Measurements from ENCODE around the gene ZNF207.
"Not testable (repeated sequence)": the region's sequence is repeated elsewhere in the genome, so short reads cannot be mapped to it uniquely, and the experiment has no call there.

The ZNF207 gene

DNA sequence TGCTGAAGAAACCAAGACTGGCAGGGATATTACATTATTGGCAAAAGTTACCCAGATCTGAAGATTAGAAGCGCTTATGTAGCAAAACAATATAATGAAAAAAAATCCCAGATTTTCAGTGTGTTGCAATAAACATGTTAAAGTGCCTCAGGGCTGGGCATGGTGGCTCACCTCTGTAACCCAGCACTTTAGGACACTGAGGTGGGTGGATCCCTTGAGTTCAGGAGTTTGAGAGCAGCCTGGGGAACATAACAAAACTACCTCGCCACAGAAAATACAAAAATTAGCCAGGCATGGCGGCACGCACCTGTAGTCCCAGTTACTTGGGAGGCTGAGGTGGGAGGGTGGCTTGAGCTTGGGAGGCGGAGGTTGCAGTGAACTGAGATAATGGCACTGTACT is 6.8 kb downstream of the ZNF207 start:
- H3K9me3 ChIP-seq (ENCODE audit: insufficient read depth, low read depth, low read length): no peaks in the 10 kb centered on the region
- no peak overlapping the region for H3K27ac ChIP-seq (ENCODE audit: low read length)
- H3K36me3 ChIP-seq (ENCODE audit: insufficient read depth, low read depth, low read length): peaks cover 96% of the 10 kb centered on the region
- H3K9ac ChIP-seq (ENCODE audit: low read depth, low read length): no peak overlapping the region
- H3K4me1 ChIP-seq (ENCODE audit: insufficient read depth, low read length): no peaks in the 10 kb centered on the region
- H3K27me3 ChIP-seq (ENCODE audit: insufficient read depth, low read length): no peaks in the 10 kb centered on the region
- no peak overlapping the region for H3K4me3 ChIP-seq (ENCODE audit: low read length)

DNA sequence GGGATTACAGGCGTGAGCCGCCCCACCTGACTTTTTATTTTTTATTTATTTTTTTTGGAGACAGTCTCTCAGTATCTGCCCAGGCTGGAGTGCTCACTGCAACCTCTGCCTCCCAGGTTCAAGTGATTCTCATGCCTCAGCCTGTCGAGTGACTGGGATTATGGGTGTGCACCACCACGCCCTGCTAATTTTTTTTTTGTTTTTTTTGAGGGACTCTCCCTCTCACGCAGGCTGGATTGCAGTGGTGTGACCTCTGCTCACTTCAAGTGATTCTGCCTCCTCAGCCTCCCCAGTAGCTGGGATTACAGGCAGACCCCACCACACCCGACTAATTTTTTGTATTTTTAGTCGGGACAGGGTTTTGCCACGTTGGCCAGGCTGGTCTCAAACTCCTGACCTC is 7.7 kb downstream of the ZNF207 start:
- Histone ChIP-seq H3K4me1 (ENCODE audit: insufficient read depth, low read length) (no peaks in the 10 kb centered on the region), H3K9me3 (ENCODE audit: insufficient read depth, low read depth, low read length) (no peaks in the 10 kb centered on the region), H3K9ac (ENCODE audit: low read depth, low read length) (no peak overlapping the region), H3K4me3 (ENCODE audit: low read length) (no peak overlapping the region), H3K36me3 (ENCODE audit: insufficient read depth, low read depth, low read length) (peaks cover 96% of the 10 kb centered on the region), H3K27me3 (ENCODE audit: insufficient read depth, low read length) (no peaks in the 10 kb centered on the region), H3K27ac (ENCODE audit: low read length) (no peak overlapping the region)

DNA sequence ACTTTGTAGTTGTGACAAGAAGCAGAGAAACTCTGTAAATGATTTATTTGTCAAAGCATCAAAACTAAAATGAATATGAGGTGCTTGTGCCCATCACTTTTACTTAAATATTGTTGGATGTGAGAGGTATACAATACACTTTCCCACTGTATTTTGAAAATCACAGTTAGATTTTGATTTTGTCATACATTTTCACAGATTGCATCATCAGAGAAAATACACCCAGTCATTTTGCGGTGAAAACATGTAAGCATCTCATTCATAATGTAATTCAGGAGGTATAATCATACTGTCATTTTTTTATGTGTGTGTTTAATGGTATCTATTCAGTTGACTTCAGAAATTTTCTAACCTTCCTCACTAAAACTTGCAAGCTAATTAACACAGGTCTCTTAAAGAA is 11.3 kb downstream of the ZNF207 start:
- Histone ChIP-seq H3K27ac (ENCODE audit: low read length) (no peak overlapping the region), H3K4me1 (ENCODE audit: insufficient read depth, low read length) (no peaks in the 10 kb centered on the region), H3K9me3 (ENCODE audit: insufficient read depth, low read depth, low read length) (no peaks in the 10 kb centered on the region), H3K4me3 (ENCODE audit: low read length) (no peak overlapping the region), H3K36me3 (ENCODE audit: insufficient read depth, low read depth, low read length) (peaks cover 96% of the 10 kb centered on the region), H3K27me3 (ENCODE audit: insufficient read depth, low read length) (no peaks in the 10 kb centered on the region), H3K9ac (ENCODE audit: low read depth, low read length) (no peak overlapping the region)

DNA sequence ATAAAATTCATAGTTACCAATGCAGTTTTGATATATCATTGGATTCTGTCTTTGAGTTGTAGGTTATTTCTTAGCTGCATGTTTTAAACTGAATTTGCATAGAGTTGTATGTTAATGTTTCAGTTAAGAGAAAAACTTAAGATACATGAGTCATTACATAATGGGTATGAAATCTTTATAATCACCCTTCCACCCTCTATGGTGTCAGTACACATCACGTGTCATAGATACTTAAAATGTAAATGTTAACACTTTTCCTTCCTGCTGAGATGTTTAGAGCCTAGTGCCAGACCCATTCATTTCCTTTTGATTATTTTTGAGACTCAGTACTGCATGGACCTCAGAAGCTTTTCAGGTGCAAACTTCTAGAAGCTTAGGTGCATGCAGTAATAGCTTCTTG is 20.5 kb downstream of the ZNF207 start:
- Histone ChIP-seq H3K4me3 (ENCODE audit: low read length) (no peak overlapping the region), H3K9me3 (ENCODE audit: insufficient read depth, low read depth, low read length) (no peaks in the 10 kb centered on the region), H3K4me1 (ENCODE audit: insufficient read depth, low read length) (no peaks in the 10 kb centered on the region), H3K36me3 (ENCODE audit: insufficient read depth, low read depth, low read length) (peaks cover 100% of the 10 kb centered on the region), H3K27me3 (ENCODE audit: insufficient read depth, low read length) (no peaks in the 10 kb centered on the region), H3K27ac (ENCODE audit: low read length) (no peak overlapping the region), H3K9ac (ENCODE audit: low read depth, low read length) (no peak overlapping the region)

DNA sequence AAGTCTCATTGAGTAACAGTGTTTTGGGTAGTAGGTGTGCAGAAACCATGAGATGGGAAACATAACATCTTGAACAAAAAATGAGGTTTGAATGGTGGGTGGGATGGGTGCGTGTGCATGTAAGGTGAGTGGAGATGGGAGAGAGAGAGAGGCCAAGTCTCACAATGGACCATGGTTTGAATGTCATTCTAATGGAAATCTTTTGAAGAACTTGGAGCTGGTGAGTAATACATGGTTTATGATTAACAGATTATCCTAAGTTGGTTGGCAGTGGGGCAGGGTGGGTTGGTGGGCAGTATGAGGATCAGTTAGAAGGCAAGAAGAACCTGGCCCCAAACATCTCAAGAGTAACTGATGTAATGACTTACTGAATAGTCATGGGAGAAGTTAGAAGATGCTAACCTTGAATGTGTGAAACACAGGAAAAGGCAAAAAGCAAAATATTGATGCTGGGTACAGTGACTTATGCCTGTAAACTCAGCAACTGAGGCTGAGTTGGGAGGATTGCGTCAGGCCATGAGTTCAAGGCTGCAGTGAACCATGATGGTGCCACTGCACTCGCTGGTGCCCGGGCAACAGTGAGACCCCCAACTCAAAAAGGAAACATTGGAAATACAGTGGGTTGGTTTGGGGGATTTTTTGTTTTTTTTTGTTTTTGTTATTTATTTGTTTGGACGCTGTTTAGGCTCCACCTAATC is 32.7 kb downstream of the ZNF207 start:
- no peaks in the 10 kb centered on the region for H3K27me3 ChIP-seq (ENCODE audit: insufficient read depth, low read length)
- peaks cover 53% of the 10 kb centered on the region for H3K36me3 ChIP-seq (ENCODE audit: insufficient read depth, low read depth, low read length)
- H3K9ac ChIP-seq (ENCODE audit: low read depth, low read length): no peak overlapping the region
- no peaks in the 10 kb centered on the region for H3K9me3 ChIP-seq (ENCODE audit: insufficient read depth, low read depth, low read length)
- no peak overlapping the region for H3K4me3 ChIP-seq (ENCODE audit: low read length)
- H3K27ac ChIP-seq (ENCODE audit: low read length): no peak overlapping the region
- H3K4me1 ChIP-seq (ENCODE audit: insufficient read depth, low read length): no peaks in the 10 kb centered on the region

DNA sequence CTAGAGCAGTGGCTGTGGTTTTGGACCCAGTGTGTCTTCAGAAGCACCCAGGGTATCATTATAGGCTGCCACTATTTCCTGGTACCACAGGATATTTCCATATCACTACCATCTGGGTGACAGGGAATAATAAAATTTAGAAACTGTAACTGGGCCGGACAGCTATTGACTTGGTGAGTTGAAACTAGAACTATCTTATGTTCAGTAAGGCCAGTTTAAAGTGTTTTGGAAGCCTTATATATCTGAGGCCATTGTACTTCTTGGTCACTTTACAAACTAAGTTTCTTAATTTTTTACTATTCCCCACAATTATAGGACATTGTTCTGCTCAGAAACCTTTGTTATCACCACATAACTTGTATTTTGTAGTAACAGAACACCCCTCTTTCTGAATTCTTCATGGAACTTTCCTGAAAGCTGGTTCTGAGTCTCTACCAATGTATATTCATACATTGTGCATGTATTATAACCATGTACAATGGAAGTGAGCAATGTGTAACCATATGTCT is 34.0 kb downstream of the ZNF207 start:
- Histone ChIP-seq H3K9ac (ENCODE audit: low read depth, low read length) (no peak overlapping the region), H3K4me1 (ENCODE audit: insufficient read depth, low read length) (no peaks in the 10 kb centered on the region), H3K27ac (ENCODE audit: low read length) (no peak overlapping the region), H3K9me3 (ENCODE audit: insufficient read depth, low read depth, low read length) (no peaks in the 10 kb centered on the region), H3K36me3 (ENCODE audit: insufficient read depth, low read depth, low read length) (peaks cover 40% of the 10 kb centered on the region), H3K4me3 (ENCODE audit: low read length) (no peak overlapping the region), H3K27me3 (ENCODE audit: insufficient read depth, low read length) (no peaks in the 10 kb centered on the region)

DNA sequence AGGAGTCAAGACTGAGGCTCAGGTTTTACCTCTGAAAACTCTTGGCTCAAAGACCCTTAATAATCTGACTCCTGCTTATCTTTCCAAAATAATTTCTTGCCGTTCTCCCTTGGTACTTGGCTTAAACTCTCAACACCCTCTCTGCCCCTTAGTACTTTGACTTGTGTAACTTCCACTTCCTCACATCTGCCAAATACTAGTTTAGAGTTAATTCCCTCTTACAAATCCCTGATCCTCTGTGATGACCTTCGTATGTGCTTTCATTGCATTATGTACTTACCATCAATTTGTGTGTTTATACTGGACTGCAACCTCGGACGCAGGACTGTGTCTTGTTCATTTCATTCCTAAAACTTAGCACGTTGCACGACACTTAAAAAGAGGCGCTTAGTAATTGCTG is 35.2 kb downstream of the ZNF207 start:
- no peak overlapping the region for H3K9ac ChIP-seq (ENCODE audit: low read depth, low read length)
- H3K36me3 ChIP-seq (ENCODE audit: insufficient read depth, low read depth, low read length): peaks cover 29% of the 10 kb centered on the region
- no peaks in the 10 kb centered on the region for H3K9me3 ChIP-seq (ENCODE audit: insufficient read depth, low read depth, low read length)
- H3K27me3 ChIP-seq (ENCODE audit: insufficient read depth, low read length): no peaks in the 10 kb centered on the region
- no peak overlapping the region for H3K4me3 ChIP-seq (ENCODE audit: low read length)
- H3K4me1 ChIP-seq (ENCODE audit: insufficient read depth, low read length): no peaks in the 10 kb centered on the region
- no peak overlapping the region for H3K27ac ChIP-seq (ENCODE audit: low read length)

DNA sequence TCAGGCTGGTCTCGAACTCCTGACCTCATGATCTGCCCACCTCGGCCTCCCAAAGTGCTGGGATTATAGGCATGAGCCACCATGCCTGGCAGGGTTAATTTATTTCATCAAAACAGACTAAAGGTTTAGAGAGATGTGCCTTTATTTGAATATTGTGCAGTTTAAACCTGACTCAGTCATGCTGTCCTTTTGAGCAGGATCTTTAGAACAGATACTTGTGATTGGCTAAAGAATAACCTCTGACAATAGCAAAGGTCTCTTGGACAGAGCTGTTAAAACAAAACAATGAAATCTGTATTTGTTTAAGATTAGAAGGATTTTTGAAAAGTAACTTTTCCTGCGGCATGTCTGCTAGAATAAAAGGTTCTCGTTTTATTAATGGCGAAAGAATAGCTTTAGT is 36.0 kb downstream of the ZNF207 start:
- Histone ChIP-seq H3K27me3 (ENCODE audit: insufficient read depth, low read length) (no peaks in the 10 kb centered on the region), H3K4me1 (ENCODE audit: insufficient read depth, low read length) (no peaks in the 10 kb centered on the region), H3K36me3 (ENCODE audit: insufficient read depth, low read depth, low read length) (peaks cover 20% of the 10 kb centered on the region), H3K27ac (ENCODE audit: low read length) (no peak overlapping the region), H3K9ac (ENCODE audit: low read depth, low read length) (no peak overlapping the region), H3K9me3 (ENCODE audit: insufficient read depth, low read depth, low read length) (no peaks in the 10 kb centered on the region), H3K4me3 (ENCODE audit: low read length) (no peak overlapping the region)

DNA sequence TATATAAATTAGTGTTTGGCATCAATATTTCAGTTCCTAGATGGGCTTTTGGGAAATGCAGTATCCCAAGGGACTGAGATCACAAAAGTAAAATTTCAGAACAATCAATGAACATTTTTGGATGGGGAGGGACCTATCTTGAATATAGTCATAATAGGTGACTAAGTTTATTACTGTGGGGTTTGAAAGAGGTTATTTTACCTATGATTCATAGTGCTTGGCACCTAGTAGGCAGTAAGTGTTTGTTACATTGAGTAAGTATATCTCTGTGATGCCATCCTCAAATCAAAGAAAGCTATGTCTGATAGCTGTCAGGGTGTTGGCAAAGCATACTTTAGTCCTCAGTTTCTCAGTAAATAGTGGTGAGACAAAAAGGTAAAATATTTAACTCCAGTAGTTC is 36.9 kb downstream of the ZNF207 start:
- no peaks in the 10 kb centered on the region for H3K27me3 ChIP-seq (ENCODE audit: insufficient read depth, low read length)
- H3K27ac ChIP-seq (ENCODE audit: low read length): no peak overlapping the region
- no peak overlapping the region for H3K9ac ChIP-seq (ENCODE audit: low read depth, low read length)
- no peaks in the 10 kb centered on the region for H3K4me1 ChIP-seq (ENCODE audit: insufficient read depth, low read length)
- H3K36me3 ChIP-seq (ENCODE audit: insufficient read depth, low read depth, low read length): peaks cover 12% of the 10 kb centered on the region
- H3K9me3 ChIP-seq (ENCODE audit: insufficient read depth, low read depth, low read length): no peaks in the 10 kb centered on the region
- H3K4me3 ChIP-seq (ENCODE audit: low read length): no peak overlapping the region

DNA sequence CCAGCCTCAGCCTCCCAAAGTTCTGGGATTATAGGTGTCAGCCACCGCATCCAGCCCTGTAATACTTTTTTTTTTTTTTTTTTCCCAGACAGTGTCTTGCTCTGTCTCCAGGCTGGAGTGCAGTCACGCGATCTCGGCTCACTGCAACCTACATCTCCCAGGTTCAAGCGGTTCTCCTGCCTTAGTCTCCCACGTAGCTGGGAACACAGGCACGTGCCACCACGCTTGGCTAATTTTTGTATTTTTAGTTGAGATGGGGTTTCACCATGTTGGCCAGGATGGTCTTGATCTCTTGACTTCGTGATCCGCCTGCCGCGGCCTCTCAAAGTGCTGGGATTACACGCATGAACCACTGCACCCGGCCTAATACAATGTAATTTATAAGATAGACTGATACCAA is 38.2 kb downstream of the ZNF207 start:
- H3K27ac ChIP-seq (ENCODE audit: low read length); H3K4me3 ChIP-seq (ENCODE audit: low read length); H3K27me3 ChIP-seq (ENCODE audit: insufficient read depth, low read length); H3K36me3 ChIP-seq (ENCODE audit: insufficient read depth, low read depth, low read length); H3K9me3 ChIP-seq (ENCODE audit: insufficient read depth, low read depth, low read length); H3K9ac ChIP-seq (ENCODE audit: low read depth, low read length); H3K4me1 ChIP-seq (ENCODE audit: insufficient read depth, low read length): not testable (repeated sequence)

DNA sequence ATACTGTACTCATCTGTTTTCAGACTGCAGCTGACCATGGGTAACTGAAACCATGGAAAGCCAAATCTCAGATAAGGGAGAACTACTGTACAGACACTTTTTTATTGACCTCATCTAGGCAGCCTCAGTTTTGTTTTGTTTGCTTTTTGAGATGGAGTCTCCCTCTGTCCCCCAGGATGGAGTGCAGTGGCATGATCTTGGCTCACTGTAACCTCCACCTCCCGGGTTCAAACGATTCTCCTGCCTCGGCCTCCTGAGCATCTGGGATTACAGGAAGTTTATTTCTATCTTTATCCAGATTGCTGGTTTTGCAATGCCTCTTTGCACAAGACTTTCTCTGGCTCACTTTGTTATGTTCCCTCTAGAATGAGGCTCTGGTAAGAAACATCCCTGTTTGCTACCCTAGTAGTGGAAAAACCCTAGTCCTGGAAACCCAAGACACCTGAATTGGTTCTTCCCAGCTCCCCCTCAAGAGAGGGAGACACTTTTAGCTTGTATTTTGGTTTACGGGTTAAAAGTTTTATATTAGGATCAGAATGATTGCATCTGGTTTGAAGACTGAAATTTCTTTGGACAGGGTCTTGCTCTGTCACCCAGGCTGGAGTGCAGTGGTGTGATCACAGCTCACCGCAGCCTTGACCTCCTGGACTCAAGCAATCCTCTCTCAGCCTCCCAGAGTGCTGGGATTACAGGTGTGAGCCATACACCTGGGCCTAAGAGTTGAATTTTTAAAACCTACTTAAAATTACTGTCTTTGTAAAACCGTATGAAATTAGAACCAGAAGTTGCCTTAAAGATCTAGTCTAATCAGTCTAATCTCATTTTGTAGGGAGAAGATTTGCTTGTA is 38.9 kb downstream of the ZNF207 start:
- Histone ChIP-seq H3K4me1 (ENCODE audit: insufficient read depth, low read length) (no peaks in the 10 kb centered on the region), H3K27me3 (ENCODE audit: insufficient read depth, low read length) (no peaks in the 10 kb centered on the region), H3K4me3 (ENCODE audit: low read length) (no peak overlapping the region), H3K27ac (ENCODE audit: low read length) (no peak overlapping the region), H3K9me3 (ENCODE audit: insufficient read depth, low read depth, low read length) (no peaks in the 10 kb centered on the region; the same call in 1 of the 2 replicates), H3K9ac (ENCODE audit: low read depth, low read length) (no peak overlapping the region), H3K36me3 (ENCODE audit: insufficient read depth, low read depth, low read length) (no peaks in the 10 kb centered on the region)

DNA sequence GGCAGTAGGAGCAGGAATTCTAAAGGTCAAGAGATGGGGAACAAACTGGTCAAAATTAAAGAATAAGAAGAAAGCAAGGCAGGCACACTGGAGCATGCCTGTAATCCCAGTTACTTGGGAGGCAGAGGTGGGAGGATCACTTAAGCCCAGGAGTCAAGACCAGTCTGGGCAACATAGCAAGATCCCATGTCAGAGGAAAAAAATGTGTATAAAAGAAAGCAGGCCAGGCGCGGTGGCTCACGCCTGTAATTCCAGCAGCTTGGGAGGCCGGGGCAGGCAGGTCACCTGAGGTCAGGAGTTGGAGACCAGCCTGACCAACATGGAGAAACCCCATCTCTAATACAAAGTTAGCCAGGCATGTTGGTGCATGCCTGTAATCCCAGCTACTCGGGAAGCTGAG is 43.9 kb downstream of the ZNF207 start:
- no peaks in the 10 kb centered on the region for H3K27me3 ChIP-seq (ENCODE audit: insufficient read depth, low read length)
- no peaks in the 10 kb centered on the region for H3K4me1 ChIP-seq (ENCODE audit: insufficient read depth, low read length)
- H3K27ac ChIP-seq (ENCODE audit: low read length): no peak overlapping the region
- no peak overlapping the region for H3K9ac ChIP-seq (ENCODE audit: low read depth, low read length)
- H3K36me3 ChIP-seq (ENCODE audit: insufficient read depth, low read depth, low read length): no peaks in the 10 kb centered on the region
- no peaks in the 10 kb centered on the region; the same call in 1 of the 2 replicates for H3K9me3 ChIP-seq (ENCODE audit: insufficient read depth, low read depth, low read length)
- no peak overlapping the region for H3K4me3 ChIP-seq (ENCODE audit: low read length)

Data from iPS-20b (cell line).